IPS-20b (cell line): ENCODE results near the gene DRICH1.
"Not testable (repeated sequence)": the region's sequence is repeated elsewhere in the genome, so short reads cannot be mapped to it uniquely, and the experiment has no call there.

Source experiments
- H3K27ac ChIP-seq: one replicate; pipeline ENCODE4 v1.5.1; 2013; ENCODE audit warnings: low read length
- H3K27me3 ChIP-seq: 2 replicates; pipeline ENCODE4 v1.6.1; 2013; ENCODE audit warnings: mild to moderate bottlenecking, low read length, inconsistent platforms; ENCODE audit not compliant: insufficient read depth
- H3K36me3 ChIP-seq: 2 replicates; pipeline ENCODE4 v1.6.1; 2013; ENCODE audit warnings: low read depth, mild to moderate bottlenecking, inconsistent platforms, low read length, moderate library complexity; ENCODE audit not compliant: insufficient read depth
- H3K4me1 ChIP-seq: 2 replicates; pipeline ENCODE4 v1.6.1; 2013; ENCODE audit warnings: mild to moderate bottlenecking, control low read depth, inconsistent platforms, low read length, moderate library complexity; ENCODE audit not compliant: insufficient read depth
- H3K4me3 ChIP-seq: 2 replicates; pipeline ENCODE4 v1.5.1; 2013; ENCODE audit warnings: mild to moderate bottlenecking, low read length, inconsistent platforms
- H3K9ac ChIP-seq: 2 replicates; pipeline ENCODE4 v1.6.1; 2013; ENCODE audit warnings: low read depth, mild to moderate bottlenecking, inconsistent platforms, low read length, moderate library complexity
- H3K9me3 ChIP-seq: 2 replicates; pipeline ENCODE4 v1.6.1; 2013; ENCODE audit warnings: mild to moderate bottlenecking, low read depth, low read length, inconsistent platforms; ENCODE audit not compliant: insufficient read depth

DRICH1 gene

DNA sequence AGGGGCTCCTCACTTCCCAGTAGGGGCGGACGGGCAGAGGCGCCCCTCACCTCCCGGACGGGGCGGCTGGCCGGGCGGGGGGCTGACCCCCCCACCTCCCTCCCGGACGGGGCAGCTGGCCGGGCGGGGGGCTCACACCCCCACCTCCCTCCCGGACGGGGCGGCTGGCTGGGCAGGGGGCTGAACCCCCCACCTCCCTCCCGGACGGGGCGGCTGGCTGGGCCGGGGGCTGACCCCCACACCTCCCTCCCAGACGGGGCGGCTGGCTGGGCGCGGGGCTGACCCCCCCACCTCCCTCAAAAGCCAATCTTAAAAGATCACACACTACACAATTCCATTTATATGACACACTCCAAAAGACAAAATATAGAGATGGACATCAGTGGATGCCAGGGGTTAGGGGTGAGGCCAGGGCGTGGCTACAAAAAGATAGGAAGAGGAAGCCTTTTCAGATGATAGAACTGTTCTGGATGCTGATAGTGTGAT, 71.1 kb downstream of the DRICH1 start:
- peaks cover 25% of the 10 kb centered on the region for H3K27me3 ChIP-seq
- not testable (repeated sequence) for H3K9ac ChIP-seq, H3K9me3 ChIP-seq, H3K4me1 ChIP-seq, H3K4me3 ChIP-seq, H3K36me3 ChIP-seq, H3K27ac ChIP-seq

DNA sequence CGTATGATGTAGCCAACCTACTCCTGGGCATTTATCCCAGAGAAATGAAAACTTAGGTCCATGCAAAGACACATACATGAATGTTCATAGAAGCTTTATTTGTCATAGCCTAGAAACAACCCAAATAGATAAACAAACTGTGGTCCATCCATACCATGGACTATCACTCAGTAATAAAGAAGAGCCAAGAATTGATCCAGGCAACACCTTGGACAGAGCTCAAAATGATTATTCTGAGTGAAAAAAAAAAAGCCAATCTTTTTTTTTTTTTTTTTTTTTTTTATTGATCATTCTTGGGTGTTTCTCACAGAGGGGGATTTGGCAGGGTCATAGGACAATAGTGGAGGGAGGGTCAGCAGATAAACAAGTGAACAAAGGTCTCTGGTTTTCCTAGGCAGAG, 71.9 kb downstream of the DRICH1 start:
- not testable (repeated sequence) for H3K9me3 ChIP-seq, H3K27ac ChIP-seq, H3K36me3 ChIP-seq, H3K4me1 ChIP-seq, H3K4me3 ChIP-seq, H3K9ac ChIP-seq
- H3K27me3 ChIP-seq, result peaks cover 17% of the 10 kb centered on the region
